DOHH2 (cell line): ENCODE data around the gene AGO4.
A peak's percentile ranks its signal among the peaks of the same experiment; 100 is the strongest.

Experiments
- H3F3A ChIP-seq: fragments of 200-600 bp; sonication (generic), shearing (Covaris generic); 2 replicates; pipeline ENCODE4 v1.6.0; 2016; ENCODE audit warnings: antibody characterized with exemption, mild to moderate bottlenecking; ENCODE audit not compliant: control insufficient read depth, insufficient read depth
- H3K27ac ChIP-seq: fragments of 200-600 bp; sonication (generic); 2 replicates; pipeline ENCODE4 v1.5.1; 2014; ENCODE audit warnings: low read depth, mild to moderate bottlenecking, low read length, moderate library complexity
- H3K27me3 ChIP-seq: fragments of 200-600 bp; sonication (generic); 2 replicates; pipeline ENCODE4 v1.6.1; 2014; ENCODE audit warnings: mild to moderate bottlenecking, low read length, mixed read lengths; ENCODE audit not compliant: control insufficient read depth
- H3K36me3 ChIP-seq: fragments of 200-600 bp; sonication (generic); 2 replicates; pipeline ENCODE4 v1.6.1; 2014; ENCODE audit warnings: mild to moderate bottlenecking, low read length, moderate library complexity, mixed read lengths; ENCODE audit not compliant: control insufficient read depth
- H3K4me1 ChIP-seq: fragments of 200-600 bp; sonication (generic); 2 replicates; pipeline ENCODE4 v1.6.1; 2014; ENCODE audit warnings: mild to moderate bottlenecking, low read length, mixed read lengths; ENCODE audit not compliant: control insufficient read depth
- H3K4me2 ChIP-seq: fragments of 200-600 bp; sonication (generic); 2 replicates; pipeline ENCODE4 v1.6.0; 2014; ENCODE audit warnings: mild to moderate bottlenecking, low read length, moderate library complexity
- H3K4me3 ChIP-seq: fragments of 200-600 bp; sonication (generic); 2 replicates; pipeline ENCODE4 v1.5.1; 2014; ENCODE audit warnings: mild to moderate bottlenecking, low read length, mixed read lengths
- H3K79me2 ChIP-seq: fragments of 200-600 bp; sonication (generic); 2 replicates; pipeline ENCODE4 v1.6.1; 2014; ENCODE audit warnings: mild to moderate bottlenecking, low read length, mixed read lengths; ENCODE audit not compliant: control insufficient read depth
- H3K9me2 ChIP-seq: fragments of 200-600 bp; sonication (generic); replicated peaks from 2 replicates; pipeline ENCODE4 v1.6.1; 2014; ENCODE audit warnings: mild to moderate bottlenecking, low read length, mixed read lengths; ENCODE audit not compliant: control insufficient read depth
- H3K9me3 ChIP-seq: fragments of 200-600 bp; sonication (generic); 2 replicates; pipeline ENCODE4 v1.6.1; 2014; ENCODE audit warnings: antibody characterized with exemption, low read length, mixed read lengths; ENCODE audit not compliant: control insufficient read depth, insufficient read depth
- H4K20me1 ChIP-seq: fragments of 200-600 bp; sonication (generic); 2 replicates; pipeline ENCODE4 v1.6.0; 2014; ENCODE audit warnings: low read depth, mild to moderate bottlenecking, antibody characterized with exemption, low read length, moderate library complexity; ENCODE audit not compliant: control insufficient read depth, insufficient read depth
- CTCF ChIP-seq: fragments of 200-600 bp; sonication (generic); IDR thresholded peaks from one replicate; pipeline ENCODE4 v1.5.1; 2014; ENCODE audit warnings: antibody characterized with exemption, mild to moderate bottlenecking, low read depth, low read length; ENCODE audit not compliant: poor library complexity, severe bottlenecking
- EZH2phosphoT487 ChIP-seq: fragments of 200-600 bp; sonication (generic); IDR thresholded peaks from 2 replicates; pipeline ENCODE4 v1.6.1; 2017; ENCODE audit warnings: borderline replicate concordance, mild to moderate bottlenecking, antibody characterized with exemption, low read length, moderate library complexity, mixed read lengths

Gene AGO4

GRCh38 chr1:35899941-35900340 is 92.1 kb downstream of the AGO4 start:
- peaks cover 50% of the 10 kb centered on the region for H3K36me3 ChIP-seq
- peak; percentile 27 for TF ChIP-seq CTCF
- no peak for TF ChIP-seq EZH2phosphoT487
- no peak overlapping the region for H3K27ac ChIP-seq
- H3F3A ChIP-seq, result no peaks in the 10 kb centered on the region
- H3K4me2 ChIP-seq, result no peak overlapping the region
- no peaks in the 10 kb centered on the region for H3K27me3 ChIP-seq
- peaks cover under 1% of the 10 kb centered on the region; the same call in 1 of the 2 replicates for H3K4me1 ChIP-seq
- no peak overlapping the region for H3K4me3 ChIP-seq
- H4K20me1 ChIP-seq, result no peaks in the 10 kb centered on the region
- H3K9me2 ChIP-seq, result no peaks in the 10 kb centered on the region
- no peaks in the 10 kb centered on the region for H3K79me2 ChIP-seq
- H3K9me3 ChIP-seq, result no peaks in the 10 kb centered on the region

- no peaks in the 10 kb centered on the region for H4K20me1 ChIP-seq
- no peaks in the 10 kb centered on the region for H3K27me3 ChIP-seq
- TF ChIP-seq EZH2phosphoT487 (no peak), CTCF (no peak)
- no peaks in the 10 kb centered on the region for H3K79me2 ChIP-seq
- no peaks in the 10 kb centered on the region for H3K4me1 ChIP-seq
- H3K4me2 ChIP-seq, result no peak overlapping the region
- no peaks in the 10 kb centered on the region for H3K9me3 ChIP-seq
- H3F3A ChIP-seq, result no peaks in the 10 kb centered on the region
- H3K9me2 ChIP-seq, result no peaks in the 10 kb centered on the region
- H3K4me3 ChIP-seq, result no peak overlapping the region
- no peak overlapping the region for H3K27ac ChIP-seq
- peaks cover 46% of the 10 kb centered on the region for H3K36me3 ChIP-seq
These were observed 93.4 kb downstream of the AGO4 start for GRCh38 chr1:35901235-35901634.

DNA sequence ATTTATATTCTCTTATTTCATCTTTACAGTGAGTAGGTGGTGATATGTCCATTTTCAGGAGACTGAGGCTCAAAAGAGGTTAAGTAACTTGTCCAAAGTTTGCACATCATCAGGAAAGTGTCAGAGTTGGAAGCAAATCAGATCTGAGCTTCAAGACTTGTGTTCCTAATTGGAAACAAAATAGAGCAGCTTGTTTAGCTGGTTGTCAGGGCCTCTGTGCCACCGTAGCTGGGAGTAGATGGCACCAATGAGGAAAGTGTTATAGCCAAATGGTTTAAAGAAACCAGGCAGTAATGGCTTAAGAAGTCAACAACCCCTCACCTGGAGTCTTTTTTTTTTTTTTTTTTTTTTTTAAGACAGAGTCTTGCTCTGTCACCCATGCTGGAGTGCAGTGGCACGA is 94.9 kb downstream of the AGO4 start:
- H3K4me2 ChIP-seq, result no peak overlapping the region
- no peaks in the 10 kb centered on the region for H3K9me2 ChIP-seq
- H3K9me3 ChIP-seq, result no peaks in the 10 kb centered on the region
- no peaks in the 10 kb centered on the region for H4K20me1 ChIP-seq
- H3K36me3 ChIP-seq, result peaks cover 53% of the 10 kb centered on the region
- no peaks in the 10 kb centered on the region for H3F3A ChIP-seq
- no peaks in the 10 kb centered on the region for H3K4me1 ChIP-seq
- no peaks in the 10 kb centered on the region for H3K27me3 ChIP-seq
- no peak overlapping the region for H3K4me3 ChIP-seq
- no peak overlapping the region for H3K27ac ChIP-seq
- no peaks in the 10 kb centered on the region for H3K79me2 ChIP-seq
- TF ChIP-seq CTCF (no peak), EZH2phosphoT487 (no peak)
